H54 (cell line): ENCODE results near the gene AIM2.
"Not testable (repeated sequence)": the region's sequence is repeated elsewhere in the genome, so short reads cannot be mapped to it uniquely, and the experiment has no call there.

Source experiments
- DNase-seq: peaks from one replicate; pipeline ENCODE4 v3.0.0; 2011; ENCODE audit warnings: low spot score, mixed read lengths; ENCODE audit not compliant: insufficient read length
- FAIRE-seq: peaks from 3 replicates; lab custom pipeline; 2011; peaks lifted over from hg19 to GRCh38; lab: Jason Lieb, UNC
- POLR2A ChIP-seq: IDR thresholded peaks from 2 replicates; pipeline ENCODE4 v1.6.1; 2011; ENCODE audit warnings: low read depth, mild to moderate bottlenecking, low read length

Gene AIM2

GRCh38 chr1:159067699-159068621 is 8.6 kb downstream of the AIM2 start:
- FAIRE-seq (no peak), DNase-seq (no peak)
- TF ChIP-seq POLR2A, result no peak

GRCh38 chr1:159066108-159066507 is 10.5 kb downstream of the AIM2 start:
- DNase-seq, result no peak
- TF ChIP-seq POLR2A, result no peak
- no peak for FAIRE-seq

GRCh38 chr1:159065106-159065505 is 11.5 kb downstream of the AIM2 start:
- no peak for TF ChIP-seq POLR2A
- no peak for FAIRE-seq
- no peak for DNase-seq

- FAIRE-seq (no peak), DNase-seq (no peak)
- TF ChIP-seq POLR2A, result no peak
These were observed 17.8 kb downstream of the AIM2 start for GRCh38 chr1:159058751-159059150.

- no peak for FAIRE-seq
- TF ChIP-seq POLR2A, result no peak
- no peak for DNase-seq
These were observed 20.4 kb downstream of the AIM2 start for GRCh38 chr1:159056069-159056698.

GRCh38 chr1:159055181-159055641 is 21.4 kb downstream of the AIM2 start:
- DNase-seq (no peak), FAIRE-seq (no peak)
- TF ChIP-seq POLR2A, result no peak

GRCh38 chr1:159054427-159054826 is 22.1 kb downstream of the AIM2 start:
- FAIRE-seq (no peak), DNase-seq (no peak)
- TF ChIP-seq POLR2A, result no peak

- no peak for TF ChIP-seq POLR2A
- DNase-seq (no peak), FAIRE-seq (no peak)
These were observed 25.1 kb downstream of the AIM2 start for GRCh38 chr1:159051436-159051835.

- DNase-seq, FAIRE-seq: not testable (repeated sequence)
These were observed 30.1 kb downstream of the AIM2 start for GRCh38 chr1:159046486-159046885.

GRCh38 chr1:159040893-159041724 is 35.5 kb downstream of the AIM2 start:
- FAIRE-seq, result no peak
- no peak for DNase-seq
- no peak for TF ChIP-seq POLR2A

- DNase-seq, result no peak
- no peak for FAIRE-seq
These were observed 36.4 kb downstream of the AIM2 start for GRCh38 chr1:159040206-159040605.

GRCh38 chr1:159030877-159031447 is 45.6 kb downstream of the AIM2 start:
- DNase-seq (no peak), FAIRE-seq (no peak)
- no peak for TF ChIP-seq POLR2A

More at GRCh38 chr1:159040206-159040605, 36.4 kb downstream of the AIM2 start:
- no peak for TF ChIP-seq POLR2A

GRCh38 chr1:159030311-159030710 is 46.3 kb downstream of the AIM2 start:
- no peak for TF ChIP-seq POLR2A
- no peak for DNase-seq
- FAIRE-seq, result no peak

GRCh38 chr1:159026841-159027240 is 49.7 kb downstream of the AIM2 start:
- not testable (repeated sequence) for FAIRE-seq, DNase-seq
